K562 (cell line): ENCODE results near the gene ADAP1. TPM values are rescaled to one million over a fixed set of nuclear protein-coding genes. Genes with fewer than 3 reads are reported as not detected.

Source experiments
- ATAC-seq: fragments of 200-7000 bp; cut with Tn5 transposase; 3 replicates; pipeline ENCODE4 v1.9.1; 2020; ENCODE audit warnings: moderate library complexity
- BruUV-seq: library from RNA; stranded (reverse); fragments of 400-500 nt; replicated peaks from 2 replicates; lab custom pipeline; 2021; lab: Mats Ljungman, UMichigan
- CTCF ChIA-PET: fragments of 300-600 bp; formaldehyde crosslinking; extraction: SDS; loops from one replicate; lab custom pipeline; 2021; ENCODE audit warnings: low intra/inter-chr PET ratio; lab: Yijun Ruan, JAX
- POLR2A ChIA-PET: fragments of 300-600, 350-650 bp; sonication (Branson Sonifier 250); formaldehyde crosslinking; extraction: SDS; loops from one replicate; lab custom pipeline; 2021; ENCODE audit warnings: antibody characterized with exemption, inconsistent platforms; lab: Yijun Ruan, JAX
- DNase-seq, 4 experiments: peaks; one replicate each; pipeline versions ENCODE4 v3.0.0 to v3.0.0-alpha.2; 2011 to 2018; ENCODE audit warnings: low spot score in 3 of 4, mixed read lengths in 3 of 4; ENCODE audit errors: extremely low read depth in 1 of 4
- FAIRE-seq: peaks from 2 replicates; lab custom pipeline; 2011; peaks lifted over from hg19 to GRCh38; lab: Jason Lieb, UNC
- H2AFZ ChIP-seq: 2 replicates; pipeline ENCODE4 v1.6.0; 2011; ENCODE audit warnings: low read depth, low read length, control low read depth, inconsistent platforms
- H3K27ac ChIP-seq: fragments of 200-600 bp; 3 replicates; pipeline ENCODE4 v1.8.0; 2011; ENCODE audit warnings: low read depth, mild to moderate bottlenecking, control low read depth, inconsistent platforms, low read length, moderate library complexity, mixed read lengths; ENCODE audit errors: extremely low read depth
- H3K27me3 ChIP-seq, 2 experiments: fragments of 300-600 bp in 1 of 2; 2 replicates in 1 of 2; 3 replicates in 1 of 2; pipeline versions ENCODE4 v1.6.0 to v1.8.0; 2011; ENCODE audit warnings: inconsistent platforms in 2 of 2, low read length in 2 of 2, mild to moderate bottlenecking in 1 of 2, mixed read lengths in 1 of 2, moderate library complexity in 1 of 2; ENCODE audit not compliant: control insufficient read depth in 2 of 2, insufficient read depth in 2 of 2
- H3K36me3 ChIP-seq: fragments of 300-600 bp; 3 replicates; pipeline ENCODE4 v1.8.0; 2011; ENCODE audit warnings: mild to moderate bottlenecking, low read length, inconsistent platforms; ENCODE audit not compliant: control insufficient read depth, insufficient read depth
- H3K4me1 ChIP-seq, 2 experiments: fragments of 200-600 bp in 1 of 2; replicated peaks in 1 of 2; 2 replicates in 1 of 2; 3 replicates in 1 of 2; pipeline versions ENCODE4 v1.5.1 to v1.8.0; 2011; ENCODE audit warnings: inconsistent platforms in 2 of 2, low read length in 2 of 2, mild to moderate bottlenecking in 1 of 2, mixed read lengths in 1 of 2, moderate library complexity in 1 of 2; ENCODE audit not compliant: control insufficient read depth in 2 of 2, insufficient read depth in 2 of 2
- H3K4me2 ChIP-seq: 2 replicates; pipeline ENCODE4 v1.6.1; 2011; ENCODE audit warnings: low read length, control low read depth, inconsistent platforms, mixed read lengths; ENCODE audit not compliant: insufficient read depth
- H3K4me3 ChIP-seq: fragments of 200-600 bp; sonication (generic), shearing (Covaris generic); 2 replicates; pipeline ENCODE4 v1.5.1; 2016; ENCODE audit warnings: control low read depth, inconsistent platforms
- H3K79me2 ChIP-seq: fragments of 200-600 bp; 3 replicates; pipeline ENCODE4 v1.8.0; 2011; ENCODE audit warnings: low read length, inconsistent platforms; ENCODE audit not compliant: control insufficient read depth, insufficient read depth
- H3K9ac ChIP-seq, 2 experiments: 2 replicates each; pipeline versions ENCODE4 v1.6.0 to v1.6.1; 2011; ENCODE audit warnings: low read depth in 2 of 2, low read length in 2 of 2, control low read depth in 1 of 2, inconsistent platforms in 1 of 2, mild to moderate bottlenecking in 1 of 2, mixed read lengths in 1 of 2; ENCODE audit not compliant: insufficient read depth in 1 of 2
- H3K9me1 ChIP-seq: one replicate; pipeline ENCODE4 v1.6.0; 2011; ENCODE audit warnings: inconsistent platforms, mild to moderate bottlenecking, low read length, moderate library complexity; ENCODE audit not compliant: control insufficient read depth, insufficient read depth
- H3K9me3 ChIP-seq: replicated peaks from 2 replicates; pipeline ENCODE4 v1.5.1; 2011; ENCODE audit warnings: low read depth, low read length, inconsistent platforms; ENCODE audit not compliant: control insufficient read depth, insufficient read depth
- H4K20me1 ChIP-seq: replicated peaks from 2 replicates; pipeline ENCODE4 v1.6.1; 2011; ENCODE audit warnings: low read length, inconsistent platforms, mixed read lengths; ENCODE audit not compliant: control insufficient read depth, insufficient read depth
- EGR1 ChIP-seq: fragments of 450-650 bp; conservative IDR thresholded peaks from 2 replicates; pipeline ENCODE4 v1.6.1; 2017; ENCODE audit warnings: mild to moderate bottlenecking
- POLR2G ChIP-seq: fragments of 200-400 bp; formaldehyde crosslinking; IDR thresholded peaks from 2 replicates; pipeline ENCODE4 v1.6.1; 2017; ENCODE audit warnings: low read depth, mild to moderate bottlenecking, antibody characterized with exemption, low read length, moderate library complexity
- ZNF263 ChIP-seq: sonication (generic); formaldehyde crosslinking; IDR thresholded peaks from 2 replicates; pipeline ENCODE4 v1.8.0; 2022; ENCODE audit warnings: mild to moderate bottlenecking, missing genetic modification reagents, borderline replicate concordance
- WGBS: fragments of 100-300 bp; shearing (Covaris generic); methylation state at CpG from one replicate; pipeline ENCODE4 v1.1.6; 2016; ENCODE audit warnings: low coverage, mixed read lengths; ENCODE audit not compliant: insufficient coverage; ENCODE audit errors: missing lambda C conversion rate; 5-methylcytosine and 5-hydroxymethylcytosine counted together
- in situ Hi-C: fragments of 300-500 bp; cut with MboI; formaldehyde crosslinking; loops from 4 replicates; pipeline ENCODE4 v1.15.0; 2018; ENCODE audit warnings: inconsistent platforms, mixed read lengths
- intact Hi-C: fragments of 100-400 bp; cut with micrococcal nuclease; formaldehyde crosslinking; loops from 2 replicates; pipeline ENCODE4 v1.14.2; 2022
- polyA plus RNA-seq, 8 experiments: library from polyadenylated mRNA; depleted of rRNA in 4 of 8; stranded (reverse) in 5 of 8; unstranded in 3 of 8; fragments of >200 nt; fragmentation: Nextera tagmentation in 2 of 8; fragmentation: Illumina TruSeq in 1 of 8; extraction: Ambion mirVana in 2 of 8; extraction: Trizol in 1 of 8; gene quantifications; 2 replicates each; pipeline versions ENCODE4 v1.2.1 to v1.2.3, GENCODE V29; 2011 to 2014; ENCODE audit warnings: inconsistent platforms in 1 of 8, missing spikeins in 1 of 8
- total RNA-seq, 7 experiments: library from RNA; depleted of rRNA in 6 of 7; stranded (reverse); fragments of >200 nt in 6 of 7; fragmentation: Illumina TruSeq in 2 of 7; extraction: Trizol in 2 of 7; gene quantifications; 2 replicates each; pipeline versions ENCODE4 v1.2.1 to v1.2.3, GENCODE V29; 2011 to 2021; ENCODE audit warnings: low replicate concordance in 1 of 7

The ADAP1 gene
- total and polyA plus RNA-seq, 9 of the 15 experiments (the other 6 are each of a cell fraction or from before 2014, with no cell fraction given), result 0.27 to 1.4 (median 0.52) TPM; not detected in 3

DNA sequence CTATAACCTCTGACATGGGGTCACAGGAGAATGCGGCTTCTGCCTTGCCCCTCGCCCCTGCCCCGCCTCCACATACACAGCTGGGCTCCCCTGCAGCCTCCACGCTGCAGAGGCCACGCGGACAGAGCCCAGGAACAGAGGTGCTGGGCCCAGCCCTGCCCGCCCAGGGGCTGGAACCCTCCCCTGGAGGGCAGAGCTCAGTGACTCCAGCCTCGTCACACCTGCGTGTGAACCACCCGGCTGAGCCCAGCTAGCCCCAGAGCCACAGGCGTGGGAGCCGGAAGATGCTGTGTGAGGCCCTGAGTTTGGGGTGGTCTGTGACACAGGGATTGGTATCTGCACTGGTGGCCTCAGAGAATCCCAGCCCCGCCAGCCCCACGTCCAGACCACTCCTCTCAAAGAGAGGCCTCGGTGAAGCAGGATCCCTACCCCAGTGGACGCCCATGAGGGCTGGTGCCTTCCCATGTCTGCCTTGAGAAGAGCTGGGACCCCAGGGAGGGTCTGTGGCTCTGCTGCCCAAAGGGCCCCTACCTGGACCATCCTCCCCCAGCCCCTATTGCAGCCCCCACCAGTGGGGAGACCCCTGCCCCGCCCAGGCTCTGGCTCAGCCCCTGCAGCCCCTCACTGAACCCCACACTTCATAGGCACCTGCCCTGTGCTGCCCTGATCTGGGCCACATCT is 8.1 kb upstream of the ADAP1 start:
- H3K79me2 ChIP-seq, result no peaks in the 10 kb centered on the region
- TF ChIP-seq ZNF263 (CRISPR knock-in tag) (no peak), POLR2G (peak; percentile 58), EGR1 (no peak)
- peaks cover 9% of the 10 kb centered on the region; the same call in 2 of the 3 replicates for H3K36me3 ChIP-seq
- peaks cover 0 to 50% of the 10 kb centered on the region in 2 experiments; a peak in 2 of 5 replicates for H3K4me1 ChIP-seq
- in situ Hi-C loops, result loop anchor here (10.0 kb wide), 1 partner anchor 648 kb away; no protein-coding TSS in a partner anchor
- WGBS, result 28% methylated on average over 17 of the region's 17 CpGs
- H3K9me1 ChIP-seq, result no peaks in the 10 kb centered on the region
- peaks cover 23 to 45% of the 10 kb centered on the region in 2 experiments; a peak in 4 of 5 replicates for H3K27me3 ChIP-seq
- no TSS peak for BruUV-seq
- H3K27ac ChIP-seq, result no peak overlapping the region
- no peak overlapping the region for H3K4me2 ChIP-seq
- H3K9me3 ChIP-seq, result no peaks in the 10 kb centered on the region
- ATAC-seq, result no peak
- POLR2A ChIA-PET, result interaction anchor here (0.6 to 1.5 kb wide), 3 partner anchors 11 to 53 kb away, joined by 3 to 6 read pairs (median 3); no protein-coding TSS in a partner anchor
- H3K9ac ChIP-seq, result no peak overlapping the region
- DNase-seq, result no peak
- FAIRE-seq, result no peak
- H4K20me1 ChIP-seq, result peaks cover 4% of the 10 kb centered on the region; the same call in 1 of the 2 replicates
- H2AFZ ChIP-seq, result no peak overlapping the region
- no peak overlapping the region for H3K4me3 ChIP-seq
- intact Hi-C loops, result loop anchor here (10.0 kb wide), 2 partner anchors 178 to 648 kb away; no protein-coding TSS in a partner anchor
- CTCF ChIA-PET, result no interaction called here
